OCI-LY3 (cell line): ENCODE measurements around the gene TMEM272.

Source experiments
- H2AFZ ChIP-seq: fragments of 200-600, 300-600 bp; shearing (Covaris generic); 2 replicates; pipeline ENCODE4 v1.6.0; 2014; ENCODE audit warnings: antibody characterized with exemption, low read depth, low read length
- H3K27ac ChIP-seq: fragments of 200-600, 300-600 bp; sonication (generic); 2 replicates; pipeline ENCODE4 v1.5.1; 2014; ENCODE audit warnings: mild to moderate bottlenecking, low read length, moderate library complexity, mixed read lengths
- H3K27me3 ChIP-seq: fragments of 200-600, 300-600 bp; sonication (generic); 2 replicates; pipeline ENCODE4 v1.6.1; 2014; ENCODE audit warnings: low read depth, low read length, mixed read lengths
- H3K36me3 ChIP-seq: fragments of 200-600, 300-600 bp; sonication (generic); replicated peaks from 2 replicates; pipeline ENCODE3; 2014; ENCODE audit warnings: low read depth, low read length, mixed read lengths
- H3K4me1 ChIP-seq: fragments of 300-600, 200-600 bp; sonication (generic); 2 replicates; pipeline ENCODE4 v1.6.1; 2014; ENCODE audit warnings: low read length, mixed read lengths
- H3K4me2 ChIP-seq: fragments of 200-600, 300-600 bp; sonication (generic); 2 replicates; pipeline ENCODE4 v1.6.1; 2014; ENCODE audit warnings: low read length, mixed read lengths
- H3K4me3 ChIP-seq: fragments of 300-600, 200-600 bp; sonication (generic); 2 replicates; pipeline ENCODE4 v1.5.1; 2014; ENCODE audit warnings: antibody characterized with exemption, mild to moderate bottlenecking, low read length, moderate library complexity
- H3K79me2 ChIP-seq: fragments of 300-600, 200-600 bp; shearing (Covaris generic); 2 replicates; pipeline ENCODE4 v1.6.1; 2014; ENCODE audit warnings: mild to moderate bottlenecking, low read length, mixed read lengths
- H3K9ac ChIP-seq: fragments of 300-600, 200-600 bp; shearing (Covaris generic); 2 replicates; pipeline ENCODE4 v1.6.0; 2014; ENCODE audit warnings: mild to moderate bottlenecking, low read length, moderate library complexity
- H3K9me3 ChIP-seq: fragments of 200-600, 300-600 bp; shearing (Covaris generic); 2 replicates; pipeline ENCODE4 v1.6.1; 2014; ENCODE audit warnings: low read length, mixed read lengths; ENCODE audit not compliant: insufficient read depth
- H4K20me1 ChIP-seq: fragments of 200-600, 300-600 bp; sonication (generic); 2 replicates; pipeline ENCODE4 v1.6.1; 2016; ENCODE audit warnings: low read length, mixed read lengths; ENCODE audit not compliant: insufficient read depth
- CTCF ChIP-seq: fragments of 200-600, 300-600 bp; sonication (generic); IDR thresholded peaks from 2 replicates; pipeline ENCODE4 v1.5.1; 2014; ENCODE audit warnings: antibody characterized with exemption, low read length, low read depth
- EZH2phosphoT487 ChIP-seq: fragments of 200-600 bp; shearing (Covaris generic); IDR thresholded peaks from 2 replicates; pipeline ENCODE4 v1.6.1; 2018; ENCODE audit warnings: antibody characterized with exemption, mixed run types, low read depth

The TMEM272 gene

GRCh38 chr13:51885651-51886050, 40.7 kb upstream of the TMEM272 start:
- Histone ChIP-seq H3K79me2 (no peaks in the 10 kb centered on the region), H3K9me3 (peaks cover 12% of the 10 kb centered on the region), H3K4me1 (no peaks in the 10 kb centered on the region), H3K4me2 (no peak overlapping the region), H3K36me3 (no peaks in the 10 kb centered on the region), H3K4me3 (no peak overlapping the region), H4K20me1 (no peaks in the 10 kb centered on the region), H3K27ac (no peak overlapping the region), H3K9ac (no peak overlapping the region), H3K27me3 (0 out of 2 replicates have a peak, but pooled peaks cover 11% of the 10 kb centered on the region), H2AFZ (no peak overlapping the region)
- no peak for TF ChIP-seq CTCF
- TF ChIP-seq EZH2phosphoT487: no peak

GRCh38 chr13:51883226-51883600, 38.2 kb upstream of the TMEM272 start:
- Histone ChIP-seq H2AFZ (no peak overlapping the region), H3K27ac (no peak overlapping the region), H3K79me2 (no peaks in the 10 kb centered on the region), H3K4me1 (no peaks in the 10 kb centered on the region), H3K9me3 (peaks cover 12% of the 10 kb centered on the region), H3K4me2 (no peak overlapping the region), H3K27me3 (0 out of 2 replicates have a peak, but pooled peaks cover 11% of the 10 kb centered on the region), H4K20me1 (no peaks in the 10 kb centered on the region), H3K4me3 (no peak overlapping the region), H3K9ac (no peak overlapping the region), H3K36me3 (no peaks in the 10 kb centered on the region)
- TF ChIP-seq EZH2phosphoT487 (no peak), CTCF (no peak)

- Histone ChIP-seq H3K9me3 (peaks cover 12% of the 10 kb centered on the region), H3K36me3 (no peaks in the 10 kb centered on the region), H3K4me1 (no peaks in the 10 kb centered on the region), H2AFZ (no peak overlapping the region), H3K9ac (no peak overlapping the region), H3K4me2 (no peak overlapping the region), H3K79me2 (no peaks in the 10 kb centered on the region), H3K27me3 (0 out of 2 replicates have a peak, but pooled peaks cover 11% of the 10 kb centered on the region), H3K27ac (no peak overlapping the region), H3K4me3 (no peak overlapping the region), H4K20me1 (no peaks in the 10 kb centered on the region)
- TF ChIP-seq EZH2phosphoT487 (no peak), CTCF (no peak)
These were observed 37.7 kb upstream of the TMEM272 start for GRCh38 chr13:51882570-51883225.

GRCh38 chr13:51881296-51881695, 36.3 kb upstream of the TMEM272 start:
- Histone ChIP-seq H3K9me3 (peaks cover 12% of the 10 kb centered on the region), H3K27ac (no peak overlapping the region), H3K4me3 (no peak overlapping the region), H3K9ac (no peak overlapping the region), H3K4me1 (no peaks in the 10 kb centered on the region), H3K27me3 (0 out of 2 replicates have a peak, but pooled peaks cover 11% of the 10 kb centered on the region), H2AFZ (no peak overlapping the region), H3K4me2 (no peak overlapping the region), H3K36me3 (no peaks in the 10 kb centered on the region), H3K79me2 (no peaks in the 10 kb centered on the region), H4K20me1 (no peaks in the 10 kb centered on the region)
- no peak for TF ChIP-seq CTCF
- TF ChIP-seq EZH2phosphoT487: no peak
